Measurements from ENCODE around the gene TTC17.
"Not testable (repeated sequence)": the region's sequence is repeated elsewhere in the genome, so short reads cannot be mapped to it uniquely, and the experiment has no call there.

Gene TTC17

DNA sequence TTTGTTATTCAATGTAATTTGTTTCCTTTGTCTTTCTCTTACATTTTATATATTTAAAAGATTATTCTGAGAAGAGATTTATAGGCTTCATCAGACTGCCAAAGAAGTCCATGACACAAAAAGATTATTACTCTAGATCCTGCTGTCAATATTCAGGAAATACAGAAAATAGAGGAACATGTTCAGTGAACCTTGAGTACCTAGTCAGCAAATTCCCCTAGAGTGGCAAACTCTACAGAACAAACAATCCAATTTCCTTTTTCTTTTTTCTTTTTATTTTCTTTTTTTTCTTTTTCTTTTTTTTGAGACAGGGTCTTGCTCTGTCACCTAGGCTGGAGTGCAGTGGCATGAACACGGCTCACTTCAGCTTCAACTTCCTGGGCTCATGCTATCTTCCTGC lies 23.9 kb downstream of the TTC17 start:
- no peak for DNase-seq

DNA sequence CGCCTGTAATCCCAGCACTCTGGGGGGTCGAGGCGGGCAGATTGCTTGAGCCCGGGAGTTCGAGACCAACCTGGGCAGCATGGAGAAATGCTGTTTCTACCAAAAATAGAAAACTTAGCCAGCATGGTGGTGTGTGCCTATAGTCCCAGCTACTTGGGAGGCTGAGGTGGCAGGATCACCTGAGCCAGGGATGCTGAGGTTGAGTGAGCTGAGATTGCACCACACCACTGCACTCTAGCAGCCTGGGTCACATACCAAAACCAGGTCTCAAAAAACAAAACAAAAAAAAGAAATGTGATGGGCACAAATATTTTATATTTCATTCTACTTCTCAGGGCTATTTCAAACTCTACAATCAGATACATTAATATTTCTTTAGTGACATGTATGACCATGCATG lies 25.7 kb downstream of the TTC17 start:
- DNase-seq = no peak

DNA sequence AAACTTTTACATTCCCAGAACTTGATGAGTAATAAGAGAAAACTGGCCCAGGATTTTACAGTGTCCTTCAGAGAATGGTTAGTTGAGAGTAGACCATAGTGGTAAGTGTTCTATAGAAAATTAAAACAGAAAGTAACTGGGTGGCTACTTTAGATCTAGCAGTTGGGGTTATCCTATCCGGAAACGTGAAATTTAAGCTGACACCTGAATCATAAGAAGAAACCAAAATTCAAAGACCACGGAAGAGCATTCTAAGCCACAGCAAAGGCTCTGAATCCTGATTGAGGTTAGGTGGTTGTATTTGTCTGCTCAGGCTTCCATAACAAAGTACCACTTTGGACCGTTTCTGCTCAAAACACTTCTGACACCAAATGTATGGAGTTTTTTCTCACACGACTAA lies 34.0 kb downstream of the TTC17 start:
- no peak for DNase-seq

DNA sequence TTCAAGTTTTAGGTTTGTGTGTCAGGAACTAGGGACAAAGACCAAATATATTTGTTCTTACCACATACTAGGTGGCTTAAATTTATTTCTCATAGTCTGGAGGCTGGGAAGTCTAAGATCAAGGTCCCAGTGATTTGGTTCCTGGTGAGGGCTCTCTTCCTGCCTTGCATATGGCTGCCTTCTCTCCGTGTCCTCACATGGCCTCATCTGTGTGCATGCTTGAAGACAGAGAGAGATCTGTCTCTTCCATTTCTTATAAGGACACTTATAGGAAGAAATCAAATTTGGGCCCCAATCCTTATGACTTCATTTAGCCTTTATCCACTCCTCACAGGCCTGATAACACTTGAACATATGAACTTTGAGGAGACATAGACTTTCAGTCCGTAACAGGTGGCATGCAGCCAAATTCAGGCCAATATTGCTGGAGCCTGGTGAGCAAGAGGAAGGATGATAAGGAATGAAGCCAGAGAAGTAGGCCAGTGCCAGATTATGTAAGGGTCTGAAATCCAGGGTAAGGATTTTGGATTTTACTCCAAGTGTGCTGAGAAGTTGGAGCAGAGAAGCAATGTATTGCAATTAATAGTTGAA lies 35.1 kb downstream of the TTC17 start:
- no peak for DNase-seq

DNA sequence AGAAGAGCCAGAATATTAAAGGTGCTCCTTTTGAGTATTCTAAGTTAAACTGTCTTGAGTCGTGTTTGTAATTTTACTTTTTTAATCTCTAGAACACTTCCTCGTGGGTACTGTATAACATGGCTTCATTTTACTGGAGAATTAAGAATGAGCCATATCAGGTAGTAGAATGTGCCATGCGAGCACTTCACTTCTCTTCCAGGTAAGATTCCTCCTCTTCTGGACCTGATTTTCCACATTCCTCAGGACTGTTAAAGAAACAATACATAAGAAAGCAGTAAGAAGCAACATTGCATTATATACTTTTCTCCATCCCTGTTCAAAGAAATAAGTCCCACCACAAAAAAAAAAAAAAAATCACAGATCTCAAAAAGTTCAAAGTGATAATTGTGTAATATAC lies 37.9 kb downstream of the TTC17 start:
- no peak for DNase-seq

DNA sequence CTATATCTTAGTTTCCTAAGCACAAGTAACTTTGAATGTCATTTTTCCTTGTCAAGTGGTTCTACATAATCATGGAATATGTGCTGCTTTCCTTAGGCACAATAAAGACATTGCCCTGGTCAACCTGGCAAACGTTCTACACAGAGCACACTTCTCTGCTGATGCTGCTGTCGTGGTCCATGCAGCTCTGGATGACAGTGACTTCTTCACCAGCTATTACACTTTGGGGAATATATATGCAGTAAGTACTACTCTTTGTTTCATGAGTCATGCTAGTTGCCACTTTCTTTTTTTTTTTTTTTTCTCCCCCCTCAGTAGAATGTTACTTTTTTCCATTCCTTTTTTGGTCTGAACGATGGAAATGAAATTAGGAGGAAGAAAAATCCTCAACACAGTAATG lies 38.5 kb downstream of the TTC17 start:
- no peak for DNase-seq

DNA sequence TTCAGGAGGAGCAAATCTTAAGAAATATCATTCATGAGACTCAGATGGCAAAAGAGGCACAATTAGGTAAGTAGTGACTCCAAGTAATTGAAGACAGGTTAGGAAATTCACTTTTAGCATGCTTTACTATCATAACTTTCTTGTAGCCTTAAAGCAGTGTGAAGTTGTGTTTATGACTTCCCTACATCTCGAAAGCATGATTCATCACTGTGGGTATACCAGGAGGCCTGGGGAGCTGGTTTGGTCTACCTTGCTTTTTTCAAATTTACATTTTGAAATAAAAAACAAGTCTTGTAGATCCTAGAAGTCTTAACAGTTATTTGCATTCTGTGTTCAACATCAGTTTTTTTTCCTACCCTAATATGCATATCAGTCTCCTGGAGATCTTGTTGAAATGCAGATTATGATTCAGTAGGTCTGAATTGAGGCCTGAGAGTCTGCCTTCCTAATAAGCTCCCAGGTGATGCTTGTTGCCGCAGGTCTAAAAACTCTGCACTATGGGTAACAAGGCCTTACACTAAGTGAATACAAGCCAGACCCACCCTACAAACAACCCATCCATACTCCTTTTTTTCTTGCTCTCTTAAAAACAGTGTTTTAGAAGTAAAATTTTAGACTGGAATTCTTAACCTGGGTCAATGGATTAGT lies 41.4 kb downstream of the TTC17 start:
- DNase-seq = no peak

DNA sequence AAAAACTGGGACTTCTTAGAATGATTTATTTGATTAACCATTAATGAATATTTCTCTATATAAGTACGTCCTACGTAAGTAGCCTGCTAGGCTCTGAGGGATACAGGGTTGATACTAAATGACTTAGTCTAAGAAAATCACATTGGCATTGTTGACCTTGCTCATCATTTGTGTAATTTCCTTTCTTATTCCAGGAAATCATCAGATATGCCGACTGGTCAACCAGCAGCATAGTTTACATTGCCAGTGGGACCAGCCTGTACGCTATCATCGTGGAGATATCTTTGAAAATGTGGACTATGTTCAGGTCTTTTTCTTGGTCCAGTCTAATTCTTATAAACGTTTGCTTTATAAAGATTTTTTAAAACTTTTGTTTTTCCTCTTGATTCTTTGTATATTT lies 42.5 kb downstream of the TTC17 start:
- no peak for DNase-seq

DNA sequence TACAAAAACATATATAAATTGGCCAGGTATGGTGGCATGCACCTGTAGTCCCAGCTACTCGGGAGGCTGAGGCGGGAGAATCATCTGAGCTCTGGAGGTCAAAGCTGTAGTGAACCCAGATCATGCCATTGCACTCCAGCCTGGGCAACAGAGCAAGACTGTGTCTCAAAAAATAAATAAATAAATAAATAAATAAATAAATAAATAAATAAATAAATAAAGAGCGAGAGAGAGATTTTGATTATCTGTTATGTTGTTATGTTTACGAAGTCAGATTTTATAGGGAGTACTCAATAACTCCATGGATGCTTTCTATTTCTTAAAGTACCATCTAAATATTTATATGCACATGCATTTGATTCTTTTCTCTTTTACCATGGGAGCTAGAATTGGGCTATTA lies 43.1 kb downstream of the TTC17 start:
- not testable (repeated sequence) for DNase-seq

DNA sequence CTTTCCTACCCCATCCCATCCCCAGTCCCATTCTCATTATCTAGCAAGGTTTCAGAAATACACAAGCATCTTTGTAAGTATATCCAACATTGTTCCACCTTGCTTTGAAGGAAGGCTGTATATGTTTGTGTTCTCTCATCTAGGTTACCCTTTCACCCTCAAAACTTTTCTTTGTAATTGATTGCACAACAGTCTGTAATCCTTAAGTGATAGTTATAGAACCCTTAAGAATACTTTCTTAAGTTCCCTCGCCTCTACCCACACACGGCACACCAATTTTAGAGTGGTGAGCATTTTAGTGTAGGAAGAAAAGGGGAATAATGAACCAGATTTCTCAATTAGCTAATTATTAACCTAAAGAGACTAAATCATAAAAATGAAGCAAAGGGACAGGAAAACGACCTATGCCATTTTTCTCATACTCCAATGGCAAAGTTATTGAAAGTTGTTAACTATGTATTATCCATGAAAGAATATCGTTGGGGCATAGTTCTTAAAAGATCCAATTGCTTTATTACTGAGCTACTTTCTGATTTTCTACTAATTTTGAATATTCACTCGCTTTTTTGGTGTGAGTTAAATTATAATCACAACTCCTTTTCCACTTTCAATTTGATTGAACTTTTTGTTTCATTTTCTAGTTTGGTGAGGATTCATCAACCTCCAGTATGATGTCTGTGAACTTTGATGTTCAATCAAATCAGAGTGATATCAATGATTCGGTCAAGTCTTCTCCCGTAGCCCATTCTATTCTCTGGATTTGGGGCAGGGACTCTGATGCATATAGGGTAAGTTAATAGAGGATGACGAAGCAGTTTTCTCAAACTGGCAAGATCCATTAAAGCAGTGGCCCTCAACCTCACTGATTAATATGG lies 44.9 kb downstream of the TTC17 start:
- DNase-seq = no peak

DNA sequence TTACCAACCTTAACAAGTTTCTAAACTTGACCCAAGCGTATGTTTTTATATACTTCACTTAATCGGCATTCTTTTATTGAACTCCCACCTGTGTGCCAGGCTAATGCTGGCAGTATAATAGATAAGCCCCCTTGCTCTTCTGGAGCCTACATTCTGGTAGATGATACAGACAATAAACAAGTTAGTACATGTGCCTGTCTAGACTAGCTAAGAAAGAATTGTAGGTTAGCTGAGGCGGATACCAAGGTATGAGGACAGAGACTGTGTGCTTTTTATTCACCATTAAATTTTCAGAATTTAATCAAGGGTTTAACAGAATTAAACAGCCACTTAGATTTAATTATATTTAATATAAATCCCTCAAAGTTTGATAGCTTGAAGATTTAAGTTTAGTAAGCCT lies 45.7 kb downstream of the TTC17 start:
- no peak for DNase-seq

DNA sequence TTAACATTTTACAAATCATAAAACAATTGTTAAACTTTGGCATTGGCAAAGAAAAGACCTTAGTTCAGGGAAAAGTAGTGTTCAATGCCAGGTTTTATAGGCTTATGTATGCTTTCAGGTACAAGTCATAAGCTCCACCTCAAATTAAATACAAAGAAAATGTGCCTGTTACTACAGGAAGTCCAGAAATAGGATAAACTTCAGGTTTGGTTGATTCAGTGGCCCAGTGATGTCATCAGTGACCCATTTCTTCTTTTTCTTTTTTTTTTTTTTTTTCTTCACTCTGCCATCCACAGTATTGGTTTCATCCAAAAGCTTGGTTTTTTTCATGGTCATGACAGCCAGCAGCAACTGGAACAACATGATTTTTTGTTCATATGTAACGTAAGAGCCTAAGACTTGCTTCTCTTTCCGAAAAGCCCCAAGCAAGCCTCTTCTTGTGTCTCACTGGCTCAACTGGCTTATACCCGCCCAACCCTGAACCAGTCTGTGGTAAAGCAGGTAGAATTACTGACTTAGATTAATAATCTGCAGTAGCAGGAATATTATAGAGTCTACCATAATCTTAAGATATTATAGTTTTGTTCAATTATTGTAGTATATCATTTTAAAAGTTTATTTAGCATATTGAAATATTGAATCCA lies 46.2 kb downstream of the TTC17 start:
- DNase-seq = no peak

GRCh38 chr11:43408277-43408676 lies 49.6 kb downstream of the TTC17 start:
- no peak for DNase-seq

GRCh38 chr11:43410394-43410793 lies 51.7 kb downstream of the TTC17 start:
- no peak for DNase-seq

GRCh38 chr11:43418197-43418596 lies 59.5 kb downstream of the TTC17 start:
- DNase-seq = no peak

GRCh38 chr11:43419460-43419859 lies 60.7 kb downstream of the TTC17 start:
- DNase-seq = no peak

- no peak for DNase-seq
These were observed 69.3 kb downstream of the TTC17 start for GRCh38 chr11:43427971-43428370.

DNA sequence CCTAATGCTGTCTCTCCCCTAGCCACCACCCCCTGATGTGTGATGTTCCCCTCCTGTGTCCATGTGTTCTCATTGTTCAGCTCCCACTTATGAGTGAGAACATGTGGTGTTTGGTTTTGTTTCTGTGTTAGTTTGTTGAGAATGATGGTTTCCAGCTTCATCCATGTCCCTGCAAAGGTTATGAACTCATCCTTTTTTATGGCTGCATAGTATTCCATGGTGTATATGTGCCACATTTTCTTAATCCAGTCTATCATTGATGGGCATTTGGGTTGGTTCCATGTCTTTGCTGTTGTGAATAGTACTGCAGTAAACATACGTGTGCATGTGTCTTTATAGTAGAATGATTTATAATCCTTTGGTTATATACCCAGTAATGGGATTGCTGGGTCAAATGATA lies 72.2 kb downstream of the TTC17 start:
- not testable (repeated sequence) for DNase-seq

- no peak for DNase-seq
These were observed 76.2 kb downstream of the TTC17 start for GRCh38 chr11:43434893-43435292.

DNA sequence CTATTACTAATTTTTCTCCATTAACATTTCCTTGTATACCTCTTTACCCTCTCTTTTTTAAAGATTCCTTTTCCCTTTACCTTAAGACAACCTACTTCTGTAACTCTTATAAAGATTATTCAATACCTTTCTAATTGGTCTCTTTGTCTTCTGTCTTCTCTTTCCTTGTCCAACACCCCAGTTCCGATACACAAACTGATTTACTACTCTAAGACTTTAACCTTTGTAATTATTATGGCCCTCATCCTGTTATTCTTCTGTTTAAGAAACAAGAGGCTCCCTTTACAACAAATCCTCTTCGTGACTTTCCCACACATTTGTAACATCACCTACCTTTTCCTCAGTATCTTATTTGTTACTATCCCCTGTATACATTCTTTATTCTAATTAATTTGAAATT lies 81.8 kb downstream of the TTC17 start:
- no peak for DNase-seq

- DNase-seq = no peak
These were observed 85.1 kb downstream of the TTC17 start for GRCh38 chr11:43443811-43444210.

DNA sequence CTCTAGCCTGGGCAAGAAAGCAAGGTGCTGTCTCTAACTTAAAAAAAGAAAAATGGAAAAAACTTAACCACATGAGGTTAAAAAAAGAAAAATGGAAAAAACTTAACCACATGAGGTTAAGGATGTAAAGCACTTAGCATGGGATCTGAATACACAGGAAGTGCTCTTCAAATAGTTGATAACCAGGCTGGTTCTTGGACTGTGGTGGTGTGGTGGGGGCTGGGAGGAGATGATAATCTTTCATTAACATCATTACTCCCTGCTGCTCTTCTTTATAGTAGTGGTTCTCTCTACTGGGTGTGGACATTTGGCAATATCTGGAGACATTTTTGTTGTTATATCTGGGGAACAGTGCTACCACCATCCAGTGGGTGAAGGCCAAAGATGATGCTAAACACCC lies 88.4 kb downstream of the TTC17 start:
- no peak for DNase-seq

DNA sequence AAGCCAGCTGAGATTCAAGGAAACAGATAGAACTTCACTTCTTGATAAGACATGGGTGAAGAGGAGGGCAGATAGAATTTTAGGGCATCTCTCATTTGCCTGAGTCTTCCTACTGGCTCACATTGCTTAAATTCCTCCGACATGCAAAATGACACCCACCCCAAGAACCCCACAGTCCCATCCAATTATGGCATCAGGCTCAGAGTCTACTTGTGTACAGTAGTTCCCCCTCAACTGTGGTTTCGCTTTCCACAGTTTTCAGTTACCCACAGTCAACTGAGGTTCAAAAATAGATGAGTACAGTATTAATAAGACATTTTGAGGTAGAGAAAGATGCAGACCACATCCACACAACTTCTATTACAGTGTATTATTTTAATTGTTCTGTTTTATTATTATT lies 99.8 kb downstream of the TTC17 start:
- DNase-seq = no peak

DNA sequence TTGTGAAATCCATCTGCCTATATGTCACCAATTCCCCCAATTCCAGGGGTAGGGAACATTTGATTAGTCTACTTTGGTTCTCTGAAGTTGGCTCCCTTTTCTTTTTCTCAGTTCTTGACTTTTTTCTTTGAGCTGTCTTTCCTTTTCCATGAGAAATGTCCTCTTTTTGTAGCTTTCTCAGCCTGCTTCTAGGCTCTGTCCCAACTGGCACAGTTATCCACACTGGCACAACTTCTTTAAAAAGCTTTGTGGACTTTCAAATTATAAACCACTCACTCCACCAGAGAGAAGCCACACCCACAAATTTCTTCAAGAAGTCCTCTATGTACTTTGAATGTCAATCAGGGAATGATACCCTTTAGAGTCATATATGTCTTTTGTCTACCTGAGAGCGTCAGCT lies 100.5 kb downstream of the TTC17 start:
- DNase-seq = no peak

Measured in activated gamma-delta T cell (primary cell).